OCI-LY7 (cell line): ENCODE results near the gene LRRK1.

ENCODE experiments used
- CTCF ChIP-seq: fragments of 200-600 bp; sonication (generic); conservative IDR thresholded peaks from 2 replicates; pipeline ENCODE4 v1.5.1; 2014; ENCODE audit warnings: mild to moderate bottlenecking, antibody characterized with exemption, low read length, moderate library complexity, mixed read lengths
- EZH2phosphoT487 ChIP-seq: fragments of 200-600 bp; sonication (generic); IDR thresholded peaks from 2 replicates; pipeline ENCODE4 v1.6.1; 2018; ENCODE audit warnings: low read depth, borderline replicate concordance, mild to moderate bottlenecking, mixed run types, antibody characterized with exemption, low read length, moderate library complexity, mixed read lengths

GRCh38 chr15:100889385-100890050 is 29.6 kb upstream of the LRRK1 start:
- no peak for TF ChIP-seq CTCF
- TF ChIP-seq EZH2phosphoT487: no peak
